ENCODE measurements around the gene USP54.

GRCh38 chr10:73639286-73639685 lies 48.1 kb upstream of the USP54 start:
- no peak for TF ChIP-seq CTCF (IDR thresholded peaks at IDR 0.05; ENCODE audit: insufficient read depth, low read length)
- no peak for TF ChIP-seq POLR2AphosphoS5 (IDR thresholded peaks at IDR 0.05; ENCODE audit: low read depth)
- TF ChIP-seq REST (IDR thresholded peaks at IDR 0.05; ENCODE audit: insufficient replicate concordance, low read depth) = no peak
- no peak for TF ChIP-seq GABPA (IDR thresholded peaks at IDR 0.05; ENCODE audit: low read depth)
